GM12865 (cell line): ENCODE data around the gene SRRM4.

Source experiments
- DNase-seq: peaks from one replicate; pipeline ENCODE4 v3.0.0; 2010; ENCODE audit warnings: low read depth
- H3K4me3 ChIP-seq: 2 replicates; pipeline ENCODE4 v1.5.1; 2011; ENCODE audit warnings: mild to moderate bottlenecking, low read depth, low read length, control low read depth
- CTCF ChIP-seq: IDR thresholded peaks from 2 replicates; pipeline ENCODE4 v1.5.1; 2011; ENCODE audit warnings: low read length, control low read depth, low read depth, inconsistent platforms; ENCODE audit not compliant: insufficient read depth; ENCODE audit errors: missing control alignments

The SRRM4 gene

GRCh38 chr12:119156401-119157044 is 175.2 kb downstream of the SRRM4 start:
- H3K4me3 ChIP-seq = no peak overlapping the region
- no peak for DNase-seq
- TF ChIP-seq CTCF = no peak

GRCh38 chr12:119157528-119157927 is 176.2 kb downstream of the SRRM4 start:
- no peak for TF ChIP-seq CTCF
- no peak for DNase-seq
- H3K4me3 ChIP-seq = no peak overlapping the region

GRCh38 chr12:119157978-119158377 is 176.6 kb downstream of the SRRM4 start:
- H3K4me3 ChIP-seq = no peak overlapping the region
- no peak for TF ChIP-seq CTCF
- DNase-seq = no peak

- DNase-seq = no peak
- H3K4me3 ChIP-seq = no peak overlapping the region
- TF ChIP-seq CTCF = no peak
These were observed 177.1 kb downstream of the SRRM4 start for GRCh38 chr12:119158402-119158801.

GRCh38 chr12:119159844-119160243 is 178.5 kb downstream of the SRRM4 start:
- DNase-seq = no peak
- no peak overlapping the region for H3K4me3 ChIP-seq
- no peak for TF ChIP-seq CTCF

- no peak for TF ChIP-seq CTCF
- no peak for DNase-seq
- H3K4me3 ChIP-seq = no peak overlapping the region
These were observed 186.6 kb downstream of the SRRM4 start for GRCh38 chr12:119167902-119168301.

GRCh38 chr12:119168721-119169120 is 187.4 kb downstream of the SRRM4 start:
- DNase-seq = no peak
- H3K4me3 ChIP-seq = no peak overlapping the region
- TF ChIP-seq CTCF = no peak
